Activated T-helper 17 cell treated with anti-CD3 and anti-CD28 coated beads, Interleukin-2, amount 50 U/mL, for 72 hours (primary cell): ENCODE data around the gene APOA4. TPM values are rescaled to one million over a fixed set of nuclear protein-coding genes. Genes with fewer than 3 reads are reported as not detected.
A peak's percentile ranks its signal among the peaks of the same experiment; 100 is the strongest.

ENCODE experiments used
- ATAC-seq: fragments of 150-1000 bp; cut with Tn5 transposase; replicated peaks from 2 replicates; pipeline ENCODE4 v1.10.0; 2021; ENCODE audit warnings: mild to moderate bottlenecking, moderate library complexity
- H3K27ac Mint-ChIP-seq: one replicate; pipeline ENCODE4 v1.8.0; 2022; ENCODE audit warnings: mixed read lengths
- H3K27me3 Mint-ChIP-seq: one replicate; pipeline ENCODE4 v1.8.0; 2022; ENCODE audit warnings: mixed read lengths
- H3K36me3 Mint-ChIP-seq: one replicate; pipeline ENCODE4 v1.8.0; 2022; ENCODE audit warnings: low read depth, mild to moderate bottlenecking, mixed read lengths
- H3K4me1 Mint-ChIP-seq: one replicate; pipeline ENCODE4 v1.8.0; 2022; ENCODE audit warnings: mixed read lengths
- H3K4me3 Mint-ChIP-seq: one replicate; pipeline ENCODE4 v1.8.0; 2022; ENCODE audit warnings: mild to moderate bottlenecking, mixed read lengths
- H3K9me3 Mint-ChIP-seq: one replicate; pipeline ENCODE4 v1.8.0; 2022; ENCODE audit warnings: mixed read lengths
- total RNA-seq, 2 donors: library from RNA; stranded (reverse); gene quantifications; one replicate each; pipeline ENCODE4 v1.2.3, GENCODE V29; 2022

The APOA4 gene
- not detected for total RNA-seq

GRCh38 chr11:116823031-116823843 lies at the start of gene APOA4:
APOA4 (minus strand) TSS chr11:116823304; CDS start chr11:116823191, 113 bp downstream.
- Mint-ChIP-seq H3K36me3 (no peaks in the 10 kb centered on the region), H3K27ac (no peak within 1 kb of the TSS), H3K4me1 (no peaks in the 10 kb centered on the region), H3K4me3 (no peak within 1 kb of the TSS), H3K9me3 (no peaks in the 10 kb centered on the region), H3K27me3 (no peaks in the 10 kb centered on the region)
- no peak for ATAC-seq

DNA sequence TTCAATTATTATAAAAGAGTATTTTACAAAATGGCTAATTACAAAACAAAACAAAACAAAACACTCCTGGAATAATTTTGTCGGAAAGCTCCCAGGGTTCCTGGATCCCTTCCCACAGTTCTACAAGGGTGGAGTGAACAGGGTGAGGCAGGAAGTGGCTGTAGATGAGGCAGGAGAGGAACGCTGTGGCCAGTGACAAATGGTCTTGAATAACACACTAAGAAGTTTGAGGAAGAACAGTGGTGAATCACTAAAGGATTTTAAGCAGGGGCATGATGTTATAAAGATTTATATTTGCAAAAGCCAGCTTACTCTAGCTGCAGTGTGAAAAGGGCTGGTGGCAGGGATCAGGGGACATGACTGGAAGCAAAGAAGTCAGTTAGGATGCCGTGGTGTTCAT lies 48.1 kb upstream of the APOA4 start:
- Mint-ChIP-seq H3K4me3 (no peak overlapping the region), H3K4me1 (peaks cover 6% of the 10 kb centered on the region), H3K36me3 (peaks cover 100% of the 10 kb centered on the region), H3K27me3 (no peaks in the 10 kb centered on the region), H3K27ac (peak overlapping the region; percentile 53), H3K9me3 (no peaks in the 10 kb centered on the region)
- ATAC-seq, result no peak

DNA sequence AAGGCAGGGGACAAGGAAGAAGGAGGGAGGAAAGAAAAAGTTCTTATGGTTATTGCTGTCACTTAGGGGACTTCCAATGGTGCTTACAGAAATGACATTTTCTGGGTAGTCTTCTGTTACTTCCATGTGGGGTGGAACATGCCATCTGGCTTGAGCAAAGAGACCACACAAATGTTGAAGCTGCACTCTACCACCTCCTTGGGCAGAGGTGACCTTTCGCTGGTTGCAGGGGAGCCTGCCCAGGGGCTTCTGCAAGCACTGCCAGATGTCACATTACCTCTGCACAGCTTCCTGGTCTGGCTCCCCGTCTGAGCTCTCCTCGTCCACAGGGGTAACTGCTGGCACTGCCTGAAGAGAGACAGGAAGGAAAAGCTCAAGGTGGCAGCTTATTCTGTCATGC lies 47.0 kb upstream of the APOA4 start:
- no peak overlapping the region for H3K4me3 Mint-ChIP-seq
- ATAC-seq, result peak; percentile 21
- H3K36me3 Mint-ChIP-seq, result peaks cover 100% of the 10 kb centered on the region
- peak overlapping the region; percentile 53 for H3K27ac Mint-ChIP-seq
- H3K9me3 Mint-ChIP-seq, result no peaks in the 10 kb centered on the region
- no peaks in the 10 kb centered on the region for H3K27me3 Mint-ChIP-seq
- peaks cover 11% of the 10 kb centered on the region for H3K4me1 Mint-ChIP-seq

DNA sequence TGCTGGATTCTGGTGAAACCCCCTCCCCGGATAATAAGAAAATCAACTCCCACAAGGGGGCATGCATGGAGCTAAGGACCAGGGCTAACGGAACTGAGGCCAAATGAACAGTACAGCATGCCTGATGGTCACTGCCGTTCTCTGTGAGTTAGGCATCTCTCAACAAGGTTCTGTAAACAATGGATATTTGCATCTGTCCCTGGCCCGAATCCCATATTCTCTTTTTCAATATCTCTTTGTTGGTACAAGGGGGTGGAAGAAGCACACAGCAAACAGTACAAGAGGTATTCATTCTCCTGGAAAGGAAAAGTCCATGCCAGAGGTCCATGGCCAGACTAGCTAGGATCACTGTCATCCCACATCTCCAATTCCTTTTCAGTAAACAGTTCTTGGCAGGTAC lies 46.5 kb upstream of the APOA4 start:
- Mint-ChIP-seq H3K27me3 (no peaks in the 10 kb centered on the region), H3K4me1 (peaks cover 11% of the 10 kb centered on the region), H3K4me3 (no peak overlapping the region), H3K9me3 (no peaks in the 10 kb centered on the region), H3K36me3 (peaks cover 100% of the 10 kb centered on the region), H3K27ac (peak overlapping the region; percentile 53)
- ATAC-seq, result no peak

DNA sequence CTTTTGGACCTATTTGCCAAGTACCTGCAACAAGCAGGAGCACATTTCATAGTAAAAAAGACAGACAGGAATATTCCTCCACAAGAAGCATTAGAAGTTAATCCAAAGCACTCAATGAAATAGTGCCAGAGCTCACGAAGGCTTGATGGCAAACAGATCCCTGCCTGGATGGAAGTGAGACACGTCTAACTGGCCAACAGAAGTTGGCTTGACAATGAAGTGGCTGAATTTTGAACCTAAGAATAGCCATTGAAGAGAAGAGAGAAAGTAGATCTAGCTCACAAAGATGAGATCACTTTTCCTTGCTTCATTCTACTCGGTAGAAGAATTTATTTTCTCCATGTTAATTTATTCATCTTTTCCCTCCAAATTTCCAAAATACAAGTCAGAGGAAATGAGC lies 45.0 kb upstream of the APOA4 start:
- H3K27ac Mint-ChIP-seq, result no peak overlapping the region
- H3K27me3 Mint-ChIP-seq, result no peaks in the 10 kb centered on the region
- no peak for ATAC-seq
- H3K36me3 Mint-ChIP-seq, result peaks cover 100% of the 10 kb centered on the region
- no peaks in the 10 kb centered on the region for H3K9me3 Mint-ChIP-seq
- peaks cover 11% of the 10 kb centered on the region for H3K4me1 Mint-ChIP-seq
- H3K4me3 Mint-ChIP-seq, result no peak overlapping the region

- Mint-ChIP-seq H3K36me3 (peaks cover 100% of the 10 kb centered on the region), H3K9me3 (no peaks in the 10 kb centered on the region), H3K27me3 (no peaks in the 10 kb centered on the region), H3K4me1 (peaks cover 11% of the 10 kb centered on the region), H3K4me3 (no peak overlapping the region), H3K27ac (no peak overlapping the region)
- no peak for ATAC-seq
Observed at GRCh38 chr11:116867619-116868018, 44.5 kb upstream of the APOA4 start.

DNA sequence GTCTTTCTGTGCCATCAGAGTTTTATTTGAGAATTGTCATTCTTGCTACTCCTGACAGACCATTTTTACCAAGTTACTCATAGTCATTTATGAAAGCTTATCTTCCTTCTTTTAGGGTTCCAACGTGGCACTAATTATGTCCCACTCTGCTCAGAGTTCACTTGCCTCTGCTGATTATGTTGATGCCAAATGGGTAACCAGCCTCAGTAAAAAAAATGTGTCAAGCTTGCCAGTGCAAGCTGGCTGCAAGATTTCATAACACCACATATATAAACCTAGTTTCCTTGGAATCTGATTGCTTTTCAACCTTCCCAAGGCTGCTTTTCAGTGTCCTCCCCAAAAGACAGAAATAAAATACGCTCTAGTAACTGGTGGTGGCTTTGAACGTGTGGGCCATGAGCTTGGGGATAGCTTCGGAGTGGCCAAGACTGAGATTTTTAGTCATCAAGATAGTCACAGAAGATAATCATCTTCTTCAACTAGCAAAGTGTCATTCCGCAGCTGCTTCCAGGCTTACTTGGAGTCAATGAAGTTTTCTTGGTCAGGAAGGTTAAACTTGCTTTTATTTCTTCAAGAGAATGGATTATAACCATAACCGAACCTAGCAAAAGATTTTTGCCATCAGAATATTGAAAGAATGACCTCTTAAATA lies 43.8 kb upstream of the APOA4 start:
- Mint-ChIP-seq H3K4me1 (peaks cover 11% of the 10 kb centered on the region), H3K27ac (peak overlapping the region; percentile 38), H3K9me3 (no peaks in the 10 kb centered on the region), H3K36me3 (peaks cover 100% of the 10 kb centered on the region), H3K4me3 (no peak overlapping the region), H3K27me3 (no peaks in the 10 kb centered on the region)
- ATAC-seq, result no peak

DNA sequence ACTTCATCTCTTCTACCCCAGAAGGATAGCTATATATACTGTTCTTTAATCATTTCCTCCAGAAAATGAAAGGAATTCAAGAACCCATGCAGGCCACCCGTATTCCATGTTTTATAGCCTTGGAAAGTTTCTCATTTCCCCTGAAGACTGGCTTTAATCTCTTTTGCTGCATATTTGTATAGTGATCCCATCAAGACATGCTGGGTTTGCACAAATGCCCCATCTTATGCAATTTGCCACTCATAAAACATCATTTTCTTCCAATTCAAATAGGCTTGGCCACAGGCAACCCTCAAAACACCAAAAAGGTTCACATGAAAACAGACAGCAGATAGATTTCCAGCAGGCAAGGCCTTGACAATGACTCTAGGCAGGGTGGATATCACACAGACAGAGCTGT lies 42.6 kb upstream of the APOA4 start:
- Mint-ChIP-seq H3K9me3 (no peaks in the 10 kb centered on the region), H3K4me3 (no peak overlapping the region), H3K36me3 (peaks cover 100% of the 10 kb centered on the region), H3K4me1 (peaks cover 15% of the 10 kb centered on the region), H3K27me3 (no peaks in the 10 kb centered on the region), H3K27ac (peak overlapping the region; percentile 11)
- no peak for ATAC-seq

- Mint-ChIP-seq H3K9me3 (no peaks in the 10 kb centered on the region), H3K36me3 (peaks cover 100% of the 10 kb centered on the region), H3K27me3 (no peaks in the 10 kb centered on the region), H3K4me3 (no peak overlapping the region), H3K27ac (peak overlapping the region; percentile 45), H3K4me1 (peaks cover 15% of the 10 kb centered on the region)
- no peak for ATAC-seq
Observed at GRCh38 chr11:116864531-116864930, 41.4 kb upstream of the APOA4 start.

DNA sequence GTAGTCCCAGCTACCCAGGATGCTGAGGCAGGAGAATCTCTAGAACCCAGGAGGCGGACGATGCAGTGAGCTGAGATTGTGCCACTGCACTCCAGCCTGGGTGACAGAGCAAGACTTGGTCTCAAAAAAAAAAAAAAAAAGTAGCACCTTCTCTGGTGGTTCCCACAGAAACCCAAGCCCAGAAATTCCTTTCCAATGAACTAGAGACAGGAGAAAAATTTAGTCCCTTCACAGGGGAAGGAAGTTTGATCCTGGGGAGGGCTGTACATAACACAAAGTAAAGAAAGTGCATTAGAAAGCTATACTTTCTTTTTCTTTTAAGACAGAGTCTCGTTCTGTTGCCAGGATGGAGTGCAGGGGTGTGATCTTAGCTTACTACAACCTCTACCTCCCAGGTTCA lies 39.8 kb upstream of the APOA4 start:
- no peak overlapping the region for H3K4me3 Mint-ChIP-seq
- no peak for ATAC-seq

GRCh38 chr11:116862185-116862584 lies 39.1 kb upstream of the APOA4 start:
- Mint-ChIP-seq H3K9me3 (no peaks in the 10 kb centered on the region), H3K36me3 (peaks cover 100% of the 10 kb centered on the region), H3K4me3 (no peak overlapping the region), H3K27ac (no peak overlapping the region), H3K4me1 (peaks cover 21% of the 10 kb centered on the region), H3K27me3 (no peaks in the 10 kb centered on the region)
- no peak for ATAC-seq

More for the DNA sequence above, 39.8 kb upstream of the APOA4 start:
- Mint-ChIP-seq H3K9me3 (no peaks in the 10 kb centered on the region), H3K4me1 (peaks cover 19% of the 10 kb centered on the region), H3K27me3 (no peaks in the 10 kb centered on the region), H3K27ac (no peak overlapping the region), H3K36me3 (peaks cover 100% of the 10 kb centered on the region)

DNA sequence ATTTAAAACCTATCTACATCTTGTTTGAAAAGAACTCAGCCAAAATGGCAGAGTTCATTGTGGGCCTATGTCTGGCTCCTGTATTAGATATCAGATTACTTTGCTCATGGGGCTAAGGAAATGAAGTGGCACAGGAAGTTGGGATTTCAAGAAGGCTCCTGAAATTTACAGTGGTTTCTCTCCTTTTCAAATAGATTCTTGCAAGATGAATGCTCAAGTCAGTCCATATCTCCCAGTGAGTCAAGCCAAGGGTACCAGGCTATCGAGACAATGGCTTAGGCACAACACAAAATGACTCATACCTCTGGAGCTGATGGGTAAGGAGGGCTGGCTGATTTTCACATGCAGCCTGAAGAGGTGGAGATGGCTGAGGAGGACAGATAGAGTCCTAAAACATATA lies 38.4 kb upstream of the APOA4 start:
- peaks cover 100% of the 10 kb centered on the region for H3K36me3 Mint-ChIP-seq
- ATAC-seq, result peak; percentile 88
- H3K27me3 Mint-ChIP-seq, result no peaks in the 10 kb centered on the region
- no peak overlapping the region for H3K4me3 Mint-ChIP-seq
- H3K27ac Mint-ChIP-seq, result peak overlapping the region; percentile 13
- peaks cover 26% of the 10 kb centered on the region for H3K4me1 Mint-ChIP-seq
- H3K9me3 Mint-ChIP-seq, result no peaks in the 10 kb centered on the region

- Mint-ChIP-seq H3K27me3 (no peaks in the 10 kb centered on the region), H3K36me3 (peaks cover 99% of the 10 kb centered on the region), H3K9me3 (no peaks in the 10 kb centered on the region), H3K4me3 (no peak overlapping the region), H3K27ac (peak overlapping the region; percentile 13), H3K4me1 (peaks cover 29% of the 10 kb centered on the region)
- no peak for ATAC-seq
Observed at GRCh38 chr11:116860303-116860702, 37.2 kb upstream of the APOA4 start.

DNA sequence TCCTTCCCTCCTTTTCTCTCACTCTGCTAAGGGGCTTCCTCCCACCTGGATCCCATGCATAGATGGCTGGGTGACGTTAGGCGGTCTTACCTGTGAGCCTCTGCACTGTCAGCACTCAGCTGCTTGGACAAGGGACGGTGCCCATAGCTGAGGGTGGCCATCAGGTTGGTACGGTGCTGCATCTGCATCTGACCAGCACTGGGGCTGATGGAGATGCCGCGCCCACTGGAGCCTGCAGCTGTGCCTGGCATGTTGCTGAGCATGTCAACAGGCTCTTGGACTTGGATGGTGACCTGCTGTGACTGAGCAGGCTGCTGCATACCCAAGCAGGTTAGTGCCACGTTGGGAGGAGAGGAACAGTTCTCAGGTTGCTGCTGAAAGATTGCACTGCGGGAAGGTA lies 36.1 kb upstream of the APOA4 start:
- peaks cover 32% of the 10 kb centered on the region for H3K4me1 Mint-ChIP-seq
- H3K36me3 Mint-ChIP-seq, result peaks cover 97% of the 10 kb centered on the region
- H3K27me3 Mint-ChIP-seq, result no peaks in the 10 kb centered on the region

GRCh38 chr11:116857936-116858335 lies 34.8 kb upstream of the APOA4 start:
- H3K27me3 Mint-ChIP-seq, result no peaks in the 10 kb centered on the region
- no peak overlapping the region for H3K27ac Mint-ChIP-seq
- no peaks in the 10 kb centered on the region for H3K9me3 Mint-ChIP-seq
- peaks cover 86% of the 10 kb centered on the region for H3K36me3 Mint-ChIP-seq
- H3K4me3 Mint-ChIP-seq, result no peak overlapping the region
- peaks cover 42% of the 10 kb centered on the region for H3K4me1 Mint-ChIP-seq
- no peak for ATAC-seq

More for the DNA sequence above, 36.1 kb upstream of the APOA4 start:
- no peak for ATAC-seq
- no peak overlapping the region for H3K4me3 Mint-ChIP-seq
- peak overlapping the region; percentile 52 for H3K27ac Mint-ChIP-seq
- H3K9me3 Mint-ChIP-seq, result no peaks in the 10 kb centered on the region
